GM23338 (cell line): ENCODE results near the gene C22orf39. TPM values are rescaled to one million over a fixed set of nuclear protein-coding genes. Genes with fewer than 3 reads are reported as not detected.

Source experiments
- ATAC-seq: fragments of 200-7000 bp; cut with Tn5 transposase; 3 replicates; pipeline ENCODE4 v1.9.1; 2020
- DNase-seq: peaks from one replicate; pipeline ENCODE4 v3.0.0-alpha.2; 2015; ENCODE audit warnings: low spot score
- H2AFZ ChIP-seq: fragments of 200-600 bp; sonication (generic); 2 replicates; pipeline ENCODE4 v1.8.0; 2016; ENCODE audit warnings: antibody characterized with exemption, mild to moderate bottlenecking, moderate library complexity
- H3F3A ChIP-seq: fragments of 200-600 bp; sonication (generic); replicated peaks from 2 replicates; pipeline ENCODE4 v1.8.0; 2017; ENCODE audit warnings: antibody characterized with exemption, mixed run types, low read depth
- H3K27ac ChIP-seq: fragments of 200-600 bp; sonication (generic); 2 replicates; pipeline ENCODE4 v1.6.1; 2016; ENCODE audit warnings: low read depth
- H3K27me3 ChIP-seq: fragments of 200-600 bp; sonication (generic); 2 replicates; pipeline ENCODE4 v1.8.0; 2016; ENCODE audit warnings: mild to moderate bottlenecking, mixed run types, moderate library complexity; ENCODE audit not compliant: insufficient read depth
- H3K36me3 ChIP-seq: fragments of 200-600 bp; sonication (generic); 2 replicates; pipeline ENCODE4 v1.8.0; 2016; ENCODE audit warnings: mild to moderate bottlenecking; ENCODE audit not compliant: insufficient read depth
- H3K4me1 ChIP-seq: fragments of 200-600 bp; sonication (generic); 2 replicates; pipeline ENCODE4 v1.8.0; 2016; ENCODE audit warnings: mild to moderate bottlenecking, moderate library complexity; ENCODE audit not compliant: insufficient read depth
- H3K4me2 ChIP-seq: fragments of 200-600 bp; sonication (generic); 2 replicates; pipeline ENCODE4 v1.7.1; 2017; ENCODE audit warnings: mixed run types
- H3K4me3 ChIP-seq: fragments of 200-600 bp; sonication (generic); 2 replicates; pipeline ENCODE4 v1.6.1; 2016; ENCODE audit warnings: mixed run types
- H3K79me2 ChIP-seq: fragments of 200-600 bp; sonication (generic); replicated peaks from 2 replicates; pipeline ENCODE4 v1.8.0; 2017; ENCODE audit warnings: mild to moderate bottlenecking; ENCODE audit not compliant: insufficient read depth
- H3K9me2 ChIP-seq: fragments of 200-600 bp; sonication (generic); 2 replicates; pipeline ENCODE4 v1.8.0; 2017; ENCODE audit not compliant: insufficient read depth
- H4K20me1 ChIP-seq: fragments of 200-600 bp; sonication (generic); replicated peaks from 2 replicates; pipeline ENCODE4 v1.8.0; 2017; ENCODE audit warnings: mild to moderate bottlenecking; ENCODE audit not compliant: insufficient read depth
- H3K27ac Mint-ChIP-seq: 2 replicates; pipeline ENCODE4 v1.8.0; 2020; ENCODE audit warnings: inconsistent platforms, mild to moderate bottlenecking, moderate library complexity, mixed read lengths
- H3K27me3 Mint-ChIP-seq: 3 replicates; pipeline ENCODE4 v1.8.0; 2022; ENCODE audit warnings: low read depth, mild to moderate bottlenecking, moderate library complexity, mixed read lengths, inconsistent platforms; ENCODE audit not compliant: insufficient read depth, poor library complexity
- H3K36me3 Mint-ChIP-seq: 3 replicates; pipeline ENCODE4 v1.8.0; 2021; ENCODE audit warnings: low read depth, mild to moderate bottlenecking, inconsistent platforms, moderate library complexity, mixed read lengths
- H3K4me1 Mint-ChIP-seq: 3 replicates; pipeline ENCODE4 v1.8.0; 2020; ENCODE audit warnings: mild to moderate bottlenecking, inconsistent platforms, mixed read lengths
- H3K4me3 Mint-ChIP-seq: 3 replicates; pipeline ENCODE4 v1.8.0; 2021; ENCODE audit warnings: moderate library complexity, mild to moderate bottlenecking, inconsistent platforms, mixed read lengths
- H3K9me3 Mint-ChIP-seq: 3 replicates; pipeline ENCODE4 v1.8.0; 2020; ENCODE audit warnings: moderate library complexity, mild to moderate bottlenecking, inconsistent platforms, mixed read lengths
- CREB1 ChIP-seq: fragments of 250-450 bp; sonication (Bioruptor Pico); IDR thresholded peaks from 2 replicates; pipeline ENCODE4 v1.5.0; 2020; ENCODE audit warnings: low read depth, mild to moderate bottlenecking, moderate library complexity
- ETS1 ChIP-seq: IDR thresholded peaks from 2 replicates; pipeline ENCODE4 v1.6.1; 2016; ENCODE audit warnings: antibody characterized with exemption
- EZH2 ChIP-seq: fragments of 200-600 bp; sonication (generic); IDR thresholded peaks from one replicate; pipeline ENCODE4 v1.8.0; 2017; ENCODE audit warnings: antibody characterized with exemption, mild to moderate bottlenecking, low read depth; ENCODE audit not compliant: unreplicated experiment
- EZH2phosphoT487 ChIP-seq: fragments of 200-600 bp; sonication (generic); IDR thresholded peaks from one replicate; pipeline ENCODE4 v1.8.1; 2018; ENCODE audit warnings: antibody characterized with exemption; ENCODE audit not compliant: unreplicated experiment
- JUNB ChIP-seq: IDR thresholded peaks from one replicate; pipeline ENCODE4 v1.6.1; 2016; ENCODE audit warnings: antibody characterized with exemption; ENCODE audit not compliant: unreplicated experiment
- NANOG ChIP-seq: IDR thresholded peaks from 2 replicates; pipeline ENCODE4 v1.6.1; 2016; ENCODE audit warnings: antibody characterized with exemption, borderline replicate concordance
- POLR2AphosphoS5 ChIP-seq: IDR thresholded peaks from 2 replicates; pipeline ENCODE4 v1.6.1; 2016; ENCODE audit warnings: antibody characterized with exemption, low read depth
- REST ChIP-seq: IDR thresholded peaks from one replicate; pipeline ENCODE4 v1.6.1; 2018; ENCODE audit warnings: antibody characterized with exemption; ENCODE audit not compliant: unreplicated experiment
- STAT1 ChIP-seq: IDR thresholded peaks from one replicate; pipeline ENCODE4 v1.6.1; 2016; ENCODE audit warnings: antibody characterized with exemption; ENCODE audit not compliant: unreplicated experiment
- ZNF114 ChIP-seq: fragments of 250-450 bp; sonication (Bioruptor Pico); IDR thresholded peaks from 2 replicates; pipeline ENCODE4 v1.5.0; 2020; ENCODE audit warnings: mild to moderate bottlenecking, moderate library complexity
- ZNF331 ChIP-seq: fragments of 250-450 bp; sonication (Bioruptor Pico); IDR thresholded peaks from 2 replicates; pipeline ENCODE4 v1.5.0; 2020; ENCODE audit warnings: low read depth, mild to moderate bottlenecking, moderate library complexity
- ZNF462 ChIP-seq: fragments of 250-450 bp; sonication (Bioruptor Pico); IDR thresholded peaks from 2 replicates; pipeline ENCODE4 v1.5.0; 2020; ENCODE audit warnings: mild to moderate bottlenecking, moderate library complexity
- polyA plus RNA-seq: library from polyadenylated mRNA; unstranded; fragments of >200 nt; fragmentation: Nextera tagmentation; extraction: Ambion mirVana; gene quantifications from 2 replicates; pipeline ENCODE4 v1.2.1, GENCODE V29; 2016
- total RNA-seq: library from RNA; depleted of rRNA; stranded (reverse); fragments of >200 nt; shearing (Covaris generic); gene quantifications from 2 replicates; pipeline ENCODE4 v1.2.3, GENCODE V29; 2014
- TF ChIP-seq, protein P1 (sequence below), 2 experiments: fragments of 200-600 bp in 1 of 2; sonication (generic) in 1 of 2; conservative IDR thresholded peaks; 2 replicates each; pipeline versions ENCODE4 v1.5.1 to v1.6.1; 2016 to 2017; ENCODE audit warnings: antibody characterized with exemption in 2 of 2, low read depth in 2 of 2, mild to moderate bottlenecking in 2 of 2, moderate library complexity in 1 of 2

C22orf39 gene
- total and polyA plus RNA-seq, 2 experiments from 2014 or later: 37.4 to 40.2 TPM

DNA sequence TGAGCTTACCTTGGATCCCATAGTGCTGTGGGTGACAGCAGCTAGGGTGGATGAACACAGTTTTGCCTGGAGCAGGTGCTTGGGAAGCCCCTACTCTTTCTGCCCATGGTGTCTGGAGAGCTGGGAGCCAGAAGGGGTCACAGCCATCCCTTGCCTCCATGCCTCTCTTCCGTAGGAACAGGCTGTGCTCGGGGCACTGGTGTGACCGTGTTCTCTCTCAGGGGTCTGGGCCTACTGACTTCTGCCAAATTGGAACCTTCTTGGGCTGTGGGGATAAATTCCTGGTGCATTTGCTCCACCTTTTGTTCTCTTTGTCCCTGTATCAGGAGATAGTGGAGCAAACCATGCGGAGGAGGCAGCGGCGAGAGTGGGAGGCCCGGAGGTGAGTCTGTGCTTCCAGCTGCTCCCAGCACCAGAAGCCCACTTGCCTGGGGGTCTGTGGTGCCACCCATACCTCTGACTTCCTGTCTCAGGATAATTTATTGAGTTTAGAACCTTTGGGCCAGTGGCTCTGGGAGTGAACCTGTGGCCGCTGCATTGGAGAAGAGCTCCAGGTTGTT, 46.6 kb upstream of the C22orf39 start:
- Mint-ChIP-seq H3K4me3 (no peak overlapping the region), H3K36me3 (peaks cover 40% of the 10 kb centered on the region), H3K9me3 (no peaks in the 10 kb centered on the region), H3K27ac (no peak overlapping the region), H3K27me3 (peaks cover 3% of the 10 kb centered on the region), H3K4me1 (no peaks in the 10 kb centered on the region)
- Histone ChIP-seq H3K27ac (no peak overlapping the region), H3K4me1 (no peaks in the 10 kb centered on the region), H3K79me2 (peaks cover 3% of the 10 kb centered on the region), H4K20me1 (peaks cover 3% of the 10 kb centered on the region; the same call in 1 of the 2 replicates), H3K9me2 (no peaks in the 10 kb centered on the region), H3F3A (no peaks in the 10 kb centered on the region), H3K27me3 (no peaks in the 10 kb centered on the region), H3K4me2 (no peak overlapping the region), H3K36me3 (peaks cover 18% of the 10 kb centered on the region; the same call in 1 of the 2 replicates), H2AFZ (no peak overlapping the region), H3K4me3 (no peak overlapping the region)
- ATAC-seq (no peak), DNase-seq (no peak)
- TF ChIP-seq NANOG (no peak), STAT1 (no peak), CREB1 (CRISPR knock-in tag) (no peak), EZH2phosphoT487 (no peak), ETS1 (no peak), POLR2AphosphoS5 (no peak), ZNF114 (CRISPR knock-in tag) (no peak), EZH2 (no peak), REST (no peak), ZNF462 (CRISPR knock-in tag) (no peak), JUNB (no peak), ZNF331 (CRISPR knock-in tag) (no peak)
- TF ChIP-seq, protein P1, sequence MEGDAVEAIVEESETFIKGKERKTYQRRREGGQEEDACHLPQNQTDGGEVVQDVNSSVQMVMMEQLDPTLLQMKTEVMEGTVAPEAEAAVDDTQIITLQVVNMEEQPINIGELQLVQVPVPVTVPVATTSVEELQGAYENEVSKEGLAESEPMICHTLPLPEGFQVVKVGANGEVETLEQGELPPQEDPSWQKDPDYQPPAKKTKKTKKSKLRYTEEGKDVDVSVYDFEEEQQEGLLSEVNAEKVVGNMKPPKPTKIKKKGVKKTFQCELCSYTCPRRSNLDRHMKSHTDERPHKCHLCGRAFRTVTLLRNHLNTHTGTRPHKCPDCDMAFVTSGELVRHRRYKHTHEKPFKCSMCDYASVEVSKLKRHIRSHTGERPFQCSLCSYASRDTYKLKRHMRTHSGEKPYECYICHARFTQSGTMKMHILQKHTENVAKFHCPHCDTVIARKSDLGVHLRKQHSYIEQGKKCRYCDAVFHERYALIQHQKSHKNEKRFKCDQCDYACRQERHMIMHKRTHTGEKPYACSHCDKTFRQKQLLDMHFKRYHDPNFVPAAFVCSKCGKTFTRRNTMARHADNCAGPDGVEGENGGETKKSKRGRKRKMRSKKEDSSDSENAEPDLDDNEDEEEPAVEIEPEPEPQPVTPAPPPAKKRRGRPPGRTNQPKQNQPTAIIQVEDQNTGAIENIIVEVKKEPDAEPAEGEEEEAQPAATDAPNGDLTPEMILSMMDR (conservative IDR thresholded peaks at IDR 0.05; ENCODE audit: low read depth in 2 of 2): no peak
